B cell (primary cell): Measurements from ENCODE around the gene RTF2. TPM values are rescaled to one million over a fixed set of nuclear protein-coding genes. Genes with fewer than 3 reads are reported as not detected.

ENCODE experiments used
- ATAC-seq: fragments of 200-7000 bp; cut with Tn5 transposase; one replicate; pipeline ENCODE4 v1.10.0; 2021; ENCODE audit warnings: low read depth, mild to moderate bottlenecking, moderate number of reproducible peaks, moderate library complexity
- CTCF ChIA-PET: fragments of 350-600 bp; sonication (Branson Sonifier 250); formaldehyde crosslinking; loops from one replicate; lab custom pipeline; 2021; ENCODE audit warnings: antibody characterized with exemption, inconsistent platforms; lab: Charles Lee
- POLR2A ChIA-PET: fragments of 350-600 bp; sonication (Branson Sonifier 250); formaldehyde crosslinking; loops from one replicate; lab custom pipeline; 2021; ENCODE audit warnings: antibody characterized with exemption; lab: Charles Lee
- DNase-seq: peaks from one replicate; pipeline ENCODE4 v3.0.0; 2013
- H2AFZ ChIP-seq: 2 replicates; pipeline ENCODE4 v1.6.1; 2012; ENCODE audit warnings: mild to moderate bottlenecking, low read depth, low read length; ENCODE audit not compliant: insufficient read depth, poor library complexity, severe bottlenecking
- H3K27ac ChIP-seq, 2 donors: 1 replicate in 1 of 2; 2 replicates in 1 of 2; pipeline ENCODE4 v1.5.1; 2012 to 2013; ENCODE audit warnings: low read length in 2 of 2, mild to moderate bottlenecking in 2 of 2, moderate library complexity in 1 of 2
- H3K27me3 ChIP-seq, 4 experiments: fragments of 200-600 bp in 1 of 4; sonication (generic) in 1 of 4; replicated peaks in 1 of 4; 1 replicate in 2 of 4; 2 replicates in 2 of 4; pipeline versions ENCODE4 v1.6.1 to v1.7.0; 2013 to 2016; ENCODE audit warnings: low read length in 3 of 4, mild to moderate bottlenecking in 2 of 4, mixed read lengths in 1 of 4, moderate library complexity in 1 of 4; ENCODE audit not compliant: insufficient read depth in 4 of 4, control insufficient read depth in 3 of 4; ENCODE audit errors: control extremely low read depth in 1 of 4
- H3K36me3 ChIP-seq, 2 experiments: replicated peaks in 1 of 2; 1 replicate in 1 of 2; 2 replicates in 1 of 2; pipeline versions ENCODE4 v1.6.1 to v1.7.1; 2013; ENCODE audit warnings: low read length in 1 of 2; ENCODE audit not compliant: insufficient read depth in 2 of 2, control insufficient read depth in 1 of 2; ENCODE audit errors: control extremely low read depth in 1 of 2, extremely low read depth in 1 of 2
- H3K4me1 ChIP-seq, 2 donors: fragments of 200-600 bp in 1 of 2; sonication (generic) in 1 of 2; 1 replicate in 1 of 2; 2 replicates in 1 of 2; pipeline versions ENCODE4 v1.5.1 to v1.6.1; 2013 to 2017; ENCODE audit warnings: low read length in 2 of 2; ENCODE audit not compliant: control insufficient read depth in 2 of 2, insufficient read depth in 2 of 2
- H3K4me2 ChIP-seq: replicated peaks from 2 replicates; pipeline ENCODE3; 2012; ENCODE audit warnings: mild to moderate bottlenecking, low read depth, low read length; ENCODE audit not compliant: poor library complexity, severe bottlenecking
- H3K4me3 ChIP-seq, 5 experiments: fragments of 200-600 bp in 1 of 5; sonication (generic) in 1 of 5; 1 replicate in 3 of 5; 2 replicates in 2 of 5; pipeline versions ENCODE4 v1.5.1 to v1.7.0; 2011 to 2016; ENCODE audit warnings: low read length in 4 of 5, mild to moderate bottlenecking in 4 of 5, low read depth in 2 of 5, control low read depth in 1 of 5, moderate library complexity in 1 of 5; ENCODE audit not compliant: insufficient read depth in 1 of 5; ENCODE audit errors: control extremely low read depth in 1 of 5, extremely low read depth in 1 of 5
- H3K79me2 ChIP-seq: fragments of 200-600 bp; sonication (generic); one replicate; pipeline ENCODE4 v1.6.0; 2016; ENCODE audit warnings: low read length; ENCODE audit not compliant: control insufficient read depth, insufficient read depth
- H3K9ac ChIP-seq: fragments of 200-600 bp; sonication (generic); 2 replicates; pipeline ENCODE4 v1.6.1; 2017; ENCODE audit warnings: mild to moderate bottlenecking, low read length, moderate library complexity
- H3K9me3 ChIP-seq, 3 donors: one replicate each; pipeline versions ENCODE4 v1.6.1 to v1.7.1; 2013; ENCODE audit warnings: low read length in 2 of 3; ENCODE audit not compliant: control insufficient read depth in 2 of 3, insufficient read depth in 1 of 3; ENCODE audit errors: control extremely low read depth in 1 of 3
- H4K20me1 ChIP-seq: 2 replicates; pipeline ENCODE4 v1.6.0; 2012; ENCODE audit warnings: mild to moderate bottlenecking, low read length; ENCODE audit not compliant: insufficient read depth, control insufficient read depth, poor library complexity, severe bottlenecking
- H3K27ac Mint-ChIP-seq: one replicate; pipeline ENCODE4 v1.8.0; 2021; ENCODE audit warnings: mixed read lengths
- H3K27me3 Mint-ChIP-seq: one replicate; pipeline ENCODE4 v1.8.0; 2021; ENCODE audit warnings: mixed read lengths
- H3K4me1 Mint-ChIP-seq: one replicate; pipeline ENCODE4 v1.8.0; 2021; ENCODE audit warnings: mixed read lengths
- H3K4me3 Mint-ChIP-seq: one replicate; pipeline ENCODE4 v1.8.0; 2021; ENCODE audit warnings: mixed read lengths
- H3K9me3 Mint-ChIP-seq: one replicate; pipeline ENCODE4 v1.8.0; 2022; ENCODE audit warnings: mixed read lengths; ENCODE audit not compliant: insufficient read depth
- EZH2 ChIP-seq: IDR thresholded peaks from 2 replicates; pipeline ENCODE4 v1.6.1; 2012; ENCODE audit warnings: borderline replicate concordance, low read depth, mild to moderate bottlenecking, moderate library complexity, low read length; ENCODE audit not compliant: insufficient read depth, poor library complexity, severe bottlenecking
- WGBS: methylation state at CpG from one replicate; pipeline ENCODE4 v1.1.5; 2013; ENCODE audit warnings: missing lambda C conversion rate; ENCODE audit not compliant: insufficient coverage; 5-methylcytosine and 5-hydroxymethylcytosine counted together
- intact Hi-C: fragments of 100-400 bp; cut with micrococcal nuclease; formaldehyde crosslinking; loops from one replicate; pipeline ENCODE4 v1.10.0; 2022
- polyA plus RNA-seq: library from polyadenylated mRNA; depleted of rRNA; stranded (reverse); fragments of >200 nt; gene quantifications from 2 replicates; pipeline ENCODE4 v1.2.3, GENCODE V29; 2012
- total RNA-seq, 2 donors: library from RNA; stranded (reverse); fragments of 120-200 nt in 1 of 2; gene quantifications; 1 replicate in 1 of 2; 2 replicates in 1 of 2; pipeline versions ENCODE4 v1.2.3 to v1.2.4, GENCODE V29; 2013 to 2022
- TF ChIP-seq, protein P1 (sequence below): fragments of 200-600 bp; IDR thresholded peaks from one replicate; pipeline ENCODE4 v1.8.0; 2022; ENCODE audit warnings: antibody characterized with exemption, mild to moderate bottlenecking

The RTF2 gene
- total and polyA plus RNA-seq, 2 donors (not counting 1 experiment from before 2014, with no cell fraction given): 34.6 to 78.4 TPM

- WGBS: 84% methylated on average over 4 of the region's 5 CpGs
- peaks cover 9% of the 10 kb centered on the region for H3K27me3 Mint-ChIP-seq
- ATAC-seq (no peak), DNase-seq (no peak)
- Histone ChIP-seq H3K79me2 (no peaks in the 10 kb centered on the region), H3K4me2 (no peak overlapping the region), H3K4me1 (peaks cover 13 to 22% of the 10 kb centered on the region in 2 donors), H3K27me3 (peaks cover 0 to 13% (median 3%) of the 10 kb centered on the region in 4 experiments), H3K27ac (no peak overlapping the region), H3K9me3 (no peaks in the 10 kb centered on the region), H4K20me1 (no peaks in the 10 kb centered on the region), H3K4me3 (no peak overlapping the region), H3K36me3 (no peaks in the 10 kb centered on the region), H2AFZ (no peak overlapping the region), H3K9ac (no peak overlapping the region)
- CTCF ChIA-PET: no interaction called here
- H3K4me1 Mint-ChIP-seq: peaks cover 27% of the 10 kb centered on the region
- H3K9me3 Mint-ChIP-seq: no peaks in the 10 kb centered on the region
- intact Hi-C loops: no loop called here
- H3K4me3 Mint-ChIP-seq: peak overlapping the region; percentile 3
- TF ChIP-seq, protein P1, sequence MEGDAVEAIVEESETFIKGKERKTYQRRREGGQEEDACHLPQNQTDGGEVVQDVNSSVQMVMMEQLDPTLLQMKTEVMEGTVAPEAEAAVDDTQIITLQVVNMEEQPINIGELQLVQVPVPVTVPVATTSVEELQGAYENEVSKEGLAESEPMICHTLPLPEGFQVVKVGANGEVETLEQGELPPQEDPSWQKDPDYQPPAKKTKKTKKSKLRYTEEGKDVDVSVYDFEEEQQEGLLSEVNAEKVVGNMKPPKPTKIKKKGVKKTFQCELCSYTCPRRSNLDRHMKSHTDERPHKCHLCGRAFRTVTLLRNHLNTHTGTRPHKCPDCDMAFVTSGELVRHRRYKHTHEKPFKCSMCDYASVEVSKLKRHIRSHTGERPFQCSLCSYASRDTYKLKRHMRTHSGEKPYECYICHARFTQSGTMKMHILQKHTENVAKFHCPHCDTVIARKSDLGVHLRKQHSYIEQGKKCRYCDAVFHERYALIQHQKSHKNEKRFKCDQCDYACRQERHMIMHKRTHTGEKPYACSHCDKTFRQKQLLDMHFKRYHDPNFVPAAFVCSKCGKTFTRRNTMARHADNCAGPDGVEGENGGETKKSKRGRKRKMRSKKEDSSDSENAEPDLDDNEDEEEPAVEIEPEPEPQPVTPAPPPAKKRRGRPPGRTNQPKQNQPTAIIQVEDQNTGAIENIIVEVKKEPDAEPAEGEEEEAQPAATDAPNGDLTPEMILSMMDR: no peak
- TF ChIP-seq EZH2: no peak
- H3K27ac Mint-ChIP-seq: no peak overlapping the region
- POLR2A ChIA-PET: no interaction called here
Measured at GRCh38 chr20:56428410-56428809, 40.0 kb upstream of the RTF2 start.

GRCh38 chr20:56428881-56429280, 39.5 kb upstream of the RTF2 start:
- ATAC-seq: no peak
- H3K4me1 Mint-ChIP-seq: peaks cover 27% of the 10 kb centered on the region
- H3K27ac ChIP-seq: no peak overlapping the region

More at GRCh38 chr20:56428881-56429280, 39.5 kb upstream of the RTF2 start:
- WGBS: 86% methylated on average over 7 of the region's 8 CpGs
- no peaks in the 10 kb centered on the region for H3K9me3 Mint-ChIP-seq
- peak overlapping the region; percentile 34 for H3K27ac Mint-ChIP-seq
- peaks cover 9% of the 10 kb centered on the region for H3K27me3 Mint-ChIP-seq
- intact Hi-C loops: no loop called here
- Histone ChIP-seq H3K4me3 (no peak overlapping the region), H3K27me3 (peaks cover 0 to 13% (median 3%) of the 10 kb centered on the region in 4 experiments), H3K9me3 (no peaks in the 10 kb centered on the region), H3K79me2 (no peaks in the 10 kb centered on the region), H3K9ac (no peak overlapping the region), H2AFZ (no peak overlapping the region), H3K36me3 (no peaks in the 10 kb centered on the region), H3K4me2 (no peak overlapping the region), H3K4me1 (peaks cover 13 to 22% of the 10 kb centered on the region in 2 donors), H4K20me1 (no peaks in the 10 kb centered on the region)
- no peak for DNase-seq
- H3K4me3 Mint-ChIP-seq: peak overlapping the region; percentile 73
- POLR2A ChIA-PET: no interaction called here
- CTCF ChIA-PET: no interaction called here
- no peak for TF ChIP-seq EZH2
- TF ChIP-seq, protein P1: no peak
